PFSK-1 (cell line): Measurements from ENCODE around the gene RANBP10.

ENCODE experiments used
- FOXP2 ChIP-seq: optimal IDR thresholded peaks from 2 replicates; pipeline ENCODE3; 2011; ENCODE audit warnings: borderline replicate concordance, control low read depth, inconsistent platforms; ENCODE audit not compliant: insufficient read depth; ENCODE audit errors: extremely low read length, extremely low read depth
- POLR2AphosphoS5 ChIP-seq: IDR thresholded peaks from 2 replicates; pipeline ENCODE4 v1.6.1; 2012; ENCODE audit warnings: low read depth, mild to moderate bottlenecking, control low read depth, low read length, moderate library complexity
- SIN3A ChIP-seq: IDR thresholded peaks from 2 replicates; pipeline ENCODE4 v1.6.1; 2012; ENCODE audit warnings: mild to moderate bottlenecking, low read length, moderate library complexity, borderline replicate concordance; ENCODE audit not compliant: insufficient read depth
- TAF1 ChIP-seq: IDR thresholded peaks from 2 replicates; pipeline ENCODE4 v1.6.1; 2012; ENCODE audit warnings: low read length, control low read depth, borderline replicate concordance; ENCODE audit not compliant: insufficient read depth
- TF ChIP-seq, protein P1 (sequence below), 2 experiments: IDR thresholded peaks; 2 replicates each; pipeline versions ENCODE4 v1.6.1 to v1.8.0; 2011 to 2012; ENCODE audit warnings: low read depth in 2 of 2, low read length in 2 of 2, control low read depth in 1 of 2, inconsistent platforms in 1 of 2, mild to moderate bottlenecking in 1 of 2, moderate library complexity in 1 of 2; ENCODE audit not compliant: insufficient read depth in 1 of 2

The RANBP10 gene

DNA sequence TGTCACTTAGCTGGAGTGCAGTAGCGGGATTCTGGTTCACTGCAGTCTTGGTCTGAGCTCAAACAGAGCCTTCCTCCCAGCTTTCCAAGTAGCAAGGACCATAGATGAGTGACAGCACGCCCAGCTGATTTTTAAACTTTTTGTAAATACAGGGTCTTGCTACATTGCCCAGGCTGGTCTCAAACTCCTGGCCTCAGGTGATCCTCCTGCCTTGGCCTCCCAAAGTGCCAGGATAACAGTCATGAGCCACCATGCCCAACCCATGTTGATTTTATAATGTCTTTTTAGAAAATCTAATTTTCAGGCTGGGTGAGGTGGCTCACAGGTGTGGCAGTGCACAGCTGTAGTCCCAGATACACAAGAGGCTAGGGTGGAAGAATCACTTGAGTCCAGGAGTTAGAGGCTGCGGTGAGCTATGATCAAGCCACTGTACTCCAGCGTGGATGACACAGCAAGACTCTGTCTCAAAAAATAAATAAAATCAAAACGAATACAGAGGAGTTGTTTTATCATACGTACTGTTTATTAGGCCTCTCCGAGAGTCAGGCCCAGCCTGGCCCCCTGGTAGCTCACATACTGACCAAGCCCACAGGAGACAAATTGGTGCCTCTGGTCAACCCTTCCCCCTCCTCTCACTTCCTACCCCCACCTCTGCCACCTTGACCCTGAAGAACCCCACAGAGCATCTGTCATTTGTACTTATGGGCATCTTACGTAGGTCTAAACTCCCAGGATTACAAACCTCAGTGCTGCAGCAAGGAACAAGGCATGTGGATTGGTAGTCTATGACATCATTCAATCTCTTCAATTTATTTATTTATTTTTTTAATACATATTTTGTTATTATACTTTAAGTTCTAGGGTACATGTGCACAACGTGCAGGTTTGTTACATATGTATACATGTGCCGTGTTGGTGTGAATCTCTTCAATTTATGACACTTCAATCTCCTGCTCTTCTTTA, 126.1 kb downstream of the RANBP10 start:
- no peak for TF ChIP-seq FOXP2
- no peak for TF ChIP-seq TAF1
- TF ChIP-seq, protein P1, sequence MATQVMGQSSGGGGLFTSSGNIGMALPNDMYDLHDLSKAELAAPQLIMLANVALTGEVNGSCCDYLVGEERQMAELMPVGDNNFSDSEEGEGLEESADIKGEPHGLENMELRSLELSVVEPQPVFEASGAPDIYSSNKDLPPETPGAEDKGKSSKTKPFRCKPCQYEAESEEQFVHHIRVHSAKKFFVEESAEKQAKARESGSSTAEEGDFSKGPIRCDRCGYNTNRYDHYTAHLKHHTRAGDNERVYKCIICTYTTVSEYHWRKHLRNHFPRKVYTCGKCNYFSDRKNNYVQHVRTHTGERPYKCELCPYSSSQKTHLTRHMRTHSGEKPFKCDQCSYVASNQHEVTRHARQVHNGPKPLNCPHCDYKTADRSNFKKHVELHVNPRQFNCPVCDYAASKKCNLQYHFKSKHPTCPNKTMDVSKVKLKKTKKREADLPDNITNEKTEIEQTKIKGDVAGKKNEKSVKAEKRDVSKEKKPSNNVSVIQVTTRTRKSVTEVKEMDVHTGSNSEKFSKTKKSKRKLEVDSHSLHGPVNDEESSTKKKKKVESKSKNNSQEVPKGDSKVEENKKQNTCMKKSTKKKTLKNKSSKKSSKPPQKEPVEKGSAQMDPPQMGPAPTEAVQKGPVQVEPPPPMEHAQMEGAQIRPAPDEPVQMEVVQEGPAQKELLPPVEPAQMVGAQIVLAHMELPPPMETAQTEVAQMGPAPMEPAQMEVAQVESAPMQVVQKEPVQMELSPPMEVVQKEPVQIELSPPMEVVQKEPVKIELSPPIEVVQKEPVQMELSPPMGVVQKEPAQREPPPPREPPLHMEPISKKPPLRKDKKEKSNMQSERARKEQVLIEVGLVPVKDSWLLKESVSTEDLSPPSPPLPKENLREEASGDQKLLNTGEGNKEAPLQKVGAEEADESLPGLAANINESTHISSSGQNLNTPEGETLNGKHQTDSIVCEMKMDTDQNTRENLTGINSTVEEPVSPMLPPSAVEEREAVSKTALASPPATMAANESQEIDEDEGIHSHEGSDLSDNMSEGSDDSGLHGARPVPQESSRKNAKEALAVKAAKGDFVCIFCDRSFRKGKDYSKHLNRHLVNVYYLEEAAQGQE (IDR thresholded peaks at IDR 0.05; ENCODE audit: insufficient read depth in 1 of 2, low read depth in 2 of 2, low read length in 2 of 2) = no peak
- no peak for TF ChIP-seq POLR2AphosphoS5
- no peak for TF ChIP-seq SIN3A

DNA sequence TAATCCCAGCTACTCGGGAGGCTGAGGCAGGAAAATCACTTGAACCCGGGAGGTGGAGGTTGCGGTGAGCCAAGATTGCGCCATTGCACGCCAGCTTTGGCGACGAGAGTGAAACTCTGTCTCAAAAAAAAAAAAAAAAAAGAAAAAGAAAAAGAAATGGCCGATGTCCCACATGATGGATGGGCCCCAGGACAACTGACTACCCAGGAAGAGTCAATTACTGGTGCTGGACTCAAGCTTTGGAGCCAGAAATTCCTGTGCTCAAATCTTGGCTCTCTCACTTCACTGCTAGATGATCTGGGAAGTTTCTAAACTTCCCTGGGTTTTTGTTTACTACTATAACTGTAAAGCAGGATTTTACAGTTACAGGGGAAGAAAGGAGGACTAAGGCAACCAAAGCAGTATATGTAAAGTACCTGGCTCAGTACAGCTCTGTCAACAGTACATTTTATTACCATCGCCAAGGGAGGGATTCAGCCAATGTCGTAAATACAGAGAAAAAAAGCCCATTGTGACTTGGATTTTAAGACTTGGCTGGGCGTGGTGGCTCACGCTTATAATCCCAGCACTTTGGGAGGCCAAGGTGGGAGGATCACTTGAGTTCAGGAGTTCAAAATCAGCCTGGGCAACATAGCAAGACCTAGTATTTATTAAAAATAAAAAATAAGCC, 127.9 kb downstream of the RANBP10 start:
- TF ChIP-seq POLR2AphosphoS5 (no peak), SIN3A (no peak), TAF1 (no peak), FOXP2 (no peak)
- TF ChIP-seq, protein P1 (IDR thresholded peaks at IDR 0.05; ENCODE audit: insufficient read depth in 1 of 2, low read depth in 2 of 2, low read length in 2 of 2) = no peak

DNA sequence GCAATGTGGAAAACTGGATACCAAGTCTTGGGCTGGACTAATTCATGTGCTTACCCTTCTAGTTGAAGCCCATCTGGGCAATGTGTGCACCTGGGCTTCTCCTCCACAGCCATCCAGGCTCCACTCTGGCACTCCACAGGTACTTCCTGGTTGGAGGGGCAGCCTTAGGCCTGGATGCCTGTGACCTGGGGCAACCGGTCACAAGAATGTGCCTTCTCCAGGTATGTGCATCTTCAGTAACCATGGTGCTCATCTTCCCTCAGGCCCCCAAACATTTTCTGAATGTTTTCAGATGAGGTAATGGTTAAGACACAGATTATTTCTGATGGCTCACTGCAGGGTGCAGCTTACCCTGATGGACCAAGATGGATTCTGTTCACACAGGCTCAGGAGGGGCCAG, 128.6 kb downstream of the RANBP10 start:
- TF ChIP-seq, protein P1 (IDR thresholded peaks at IDR 0.05; ENCODE audit: insufficient read depth in 1 of 2, low read depth in 2 of 2, low read length in 2 of 2) = no peak
- TF ChIP-seq SIN3A (no peak), POLR2AphosphoS5 (no peak), TAF1 (no peak), FOXP2 (no peak)

DNA sequence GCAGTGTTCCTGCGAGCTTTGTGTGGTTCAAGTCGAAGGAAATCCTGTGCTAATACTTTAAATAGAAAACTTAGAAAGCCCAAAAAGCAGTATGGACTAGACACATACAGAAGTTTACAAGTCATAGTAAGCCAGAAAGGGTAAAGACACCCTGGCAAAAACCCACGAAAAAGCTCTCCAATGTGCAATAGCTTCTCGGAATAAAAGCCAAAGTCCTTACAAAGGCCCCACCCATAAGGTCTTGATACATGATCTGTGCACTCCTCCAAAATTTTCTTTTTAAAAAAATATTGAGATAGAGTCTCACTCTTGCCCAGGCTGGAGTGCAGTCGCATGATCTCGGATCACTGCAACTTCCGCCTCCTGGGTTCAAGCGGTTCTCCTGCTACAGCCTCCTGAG, 129.4 kb downstream of the RANBP10 start:
- TF ChIP-seq SIN3A (no peak), FOXP2 (no peak), POLR2AphosphoS5 (no peak), TAF1 (no peak)
- TF ChIP-seq, protein P1 (IDR thresholded peaks at IDR 0.05; ENCODE audit: insufficient read depth in 1 of 2, low read depth in 2 of 2, low read length in 2 of 2) = no peak
